Measurements from ENCODE around the gene STUM. TPM values are rescaled to one million over a fixed set of nuclear protein-coding genes. Genes with fewer than 3 reads are reported as not detected.
A peak's percentile ranks its signal among the peaks of the same experiment; 100 is the strongest.

STUM gene
- polyA plus RNA-seq, 1 experiment: not detected

DNA sequence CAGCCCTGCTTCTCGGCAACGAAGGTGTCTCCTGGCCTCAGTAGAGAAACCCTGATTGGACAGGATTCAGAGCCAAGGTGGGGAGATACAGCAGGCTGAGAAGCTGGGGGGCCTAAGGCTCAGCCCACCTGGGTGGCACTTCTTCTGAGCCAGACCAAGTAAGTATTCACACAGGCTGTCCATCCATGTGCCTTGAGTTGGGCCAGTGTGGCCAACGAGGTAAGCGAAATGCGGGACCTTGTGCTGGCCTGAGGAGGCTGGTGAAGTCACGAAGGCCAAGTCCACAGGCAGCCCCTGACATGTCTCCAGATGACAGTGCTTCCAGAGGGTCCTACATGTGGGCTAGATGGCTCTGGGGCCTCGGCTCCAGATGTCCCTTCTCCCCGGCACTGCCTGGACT is 99.2 kb downstream of the STUM start:
- ChIA-PET CTCF (interaction anchor here (1.0 to 2.4 kb wide), 4 partner anchors 9 to 180 kb away, joined by 3 to 14 read pairs (median 6); no protein-coding TSS in a partner anchor), POLR2A (no interaction called here)
- Histone ChIP-seq H3K4me3 (ENCODE audit: low read depth, low read length) (no peak overlapping the region), H3K27me3 (ENCODE audit: control insufficient read depth, insufficient read depth, low read length) (no peaks in the 10 kb centered on the region), H3K36me3 (ENCODE audit: control insufficient read depth, insufficient read depth, low read length) (no peaks in the 10 kb centered on the region; the same call in 1 of the 2 replicates)
- no peak for DNase-seq (ENCODE audit: low read depth)
- TF ChIP-seq, protein P1, sequence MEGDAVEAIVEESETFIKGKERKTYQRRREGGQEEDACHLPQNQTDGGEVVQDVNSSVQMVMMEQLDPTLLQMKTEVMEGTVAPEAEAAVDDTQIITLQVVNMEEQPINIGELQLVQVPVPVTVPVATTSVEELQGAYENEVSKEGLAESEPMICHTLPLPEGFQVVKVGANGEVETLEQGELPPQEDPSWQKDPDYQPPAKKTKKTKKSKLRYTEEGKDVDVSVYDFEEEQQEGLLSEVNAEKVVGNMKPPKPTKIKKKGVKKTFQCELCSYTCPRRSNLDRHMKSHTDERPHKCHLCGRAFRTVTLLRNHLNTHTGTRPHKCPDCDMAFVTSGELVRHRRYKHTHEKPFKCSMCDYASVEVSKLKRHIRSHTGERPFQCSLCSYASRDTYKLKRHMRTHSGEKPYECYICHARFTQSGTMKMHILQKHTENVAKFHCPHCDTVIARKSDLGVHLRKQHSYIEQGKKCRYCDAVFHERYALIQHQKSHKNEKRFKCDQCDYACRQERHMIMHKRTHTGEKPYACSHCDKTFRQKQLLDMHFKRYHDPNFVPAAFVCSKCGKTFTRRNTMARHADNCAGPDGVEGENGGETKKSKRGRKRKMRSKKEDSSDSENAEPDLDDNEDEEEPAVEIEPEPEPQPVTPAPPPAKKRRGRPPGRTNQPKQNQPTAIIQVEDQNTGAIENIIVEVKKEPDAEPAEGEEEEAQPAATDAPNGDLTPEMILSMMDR (IDR thresholded peaks at IDR 0.05; ENCODE audit: insufficient read depth, low read depth, low read length): no peak

GRCh38 chr1:226648421-226648820 is 99.9 kb downstream of the STUM start:
- no peaks in the 10 kb centered on the region for H3K27me3 ChIP-seq (ENCODE audit: control insufficient read depth, insufficient read depth, low read length)
- no peak for DNase-seq (ENCODE audit: low read depth)
- ChIA-PET POLR2A (no interaction called here), CTCF (interaction anchor here (1.8 to 2.4 kb wide), 4 partner anchors 14 to 179 kb away, joined by 5 to 14 read pairs (median 8); no protein-coding TSS in a partner anchor)
- H3K4me3 ChIP-seq (ENCODE audit: low read depth, low read length): no peak overlapping the region
- H3K36me3 ChIP-seq (ENCODE audit: control insufficient read depth, insufficient read depth, low read length): no peaks in the 10 kb centered on the region; the same call in 1 of the 2 replicates
- TF ChIP-seq, protein P1 (IDR thresholded peaks at IDR 0.05; ENCODE audit: insufficient read depth, low read depth, low read length): no peak

GRCh38 chr1:226649244-226649643 is 100.7 kb downstream of the STUM start:
- Histone ChIP-seq H3K27me3 (ENCODE audit: control insufficient read depth, insufficient read depth, low read length) (no peaks in the 10 kb centered on the region), H3K4me3 (ENCODE audit: low read depth, low read length) (no peak overlapping the region), H3K36me3 (ENCODE audit: control insufficient read depth, insufficient read depth, low read length) (no peaks in the 10 kb centered on the region; the same call in 1 of the 2 replicates)
- POLR2A ChIA-PET: no interaction called here
- no peak for DNase-seq (ENCODE audit: low read depth)
- CTCF ChIA-PET: interaction anchor here (0.9 to 2.4 kb wide), 7 partner anchors 11 to 179 kb away, joined by 3 to 14 read pairs (median 5); no protein-coding TSS in a partner anchor
- TF ChIP-seq, protein P1 (IDR thresholded peaks at IDR 0.05; ENCODE audit: insufficient read depth, low read depth, low read length): no peak

GRCh38 chr1:226649780-226650179 is 101.2 kb downstream of the STUM start:
- DNase-seq (ENCODE audit: low read depth): no peak
- H3K36me3 ChIP-seq (ENCODE audit: control insufficient read depth, insufficient read depth, low read length): no peaks in the 10 kb centered on the region; the same call in 1 of the 2 replicates
- ChIA-PET CTCF (interaction anchor here (0.7 to 2.3 kb wide), 7 partner anchors 12 to 178 kb away, joined by 3 to 9 read pairs (median 5); no protein-coding TSS in a partner anchor), POLR2A (no interaction called here)
- H3K27me3 ChIP-seq (ENCODE audit: control insufficient read depth, insufficient read depth, low read length): no peaks in the 10 kb centered on the region
- no peak overlapping the region for H3K4me3 ChIP-seq (ENCODE audit: low read depth, low read length)
- TF ChIP-seq, protein P1 (IDR thresholded peaks at IDR 0.05; ENCODE audit: insufficient read depth, low read depth, low read length): peak; percentile 36

DNA sequence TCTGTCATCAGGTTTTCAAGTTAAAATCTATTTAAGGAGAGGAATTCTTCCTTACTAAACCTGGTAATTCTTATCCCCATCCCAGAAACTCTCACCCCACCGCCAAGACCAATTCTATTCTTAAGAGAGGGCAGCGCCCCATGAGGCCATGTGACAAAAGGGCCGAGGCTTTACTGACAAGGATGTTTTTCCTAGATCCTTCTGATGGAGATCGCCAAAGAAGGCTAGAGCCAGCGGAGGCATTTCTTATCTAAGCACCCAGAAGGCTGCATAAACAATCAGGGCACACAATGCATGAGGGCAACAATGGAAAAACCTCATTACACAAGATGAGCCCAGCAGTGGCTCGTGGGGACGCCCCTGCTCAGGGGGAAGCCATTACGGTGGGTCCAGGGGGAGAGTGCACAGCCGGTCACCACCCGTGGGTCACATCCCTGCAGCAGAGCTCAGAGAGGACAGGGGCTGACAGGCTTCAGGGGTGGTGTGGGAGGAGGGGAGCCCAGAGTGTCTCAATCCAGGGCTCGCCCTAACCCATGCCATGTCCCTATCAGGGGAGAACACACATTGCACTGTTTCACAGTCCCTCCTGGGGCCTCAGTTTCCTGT is 101.8 kb downstream of the STUM start:
- no peaks in the 10 kb centered on the region for H3K27me3 ChIP-seq (ENCODE audit: control insufficient read depth, insufficient read depth, low read length)
- TF ChIP-seq, protein P1 (IDR thresholded peaks at IDR 0.05; ENCODE audit: insufficient read depth, low read depth, low read length): no peak
- H3K4me3 ChIP-seq (ENCODE audit: low read depth, low read length): no peak overlapping the region
- POLR2A ChIA-PET: no interaction called here
- DNase-seq (ENCODE audit: low read depth): no peak
- H3K36me3 ChIP-seq (ENCODE audit: control insufficient read depth, insufficient read depth, low read length): no peaks in the 10 kb centered on the region; the same call in 1 of the 2 replicates
- CTCF ChIA-PET: interaction anchor here (0.7 to 2.3 kb wide), 11 partner anchors 9 to 178 kb away, joined by 3 to 9 read pairs (median 5); no protein-coding TSS in a partner anchor

Measured in BJ (cell line).